ENCODE measurements around the gene SYVN1. TPM values are rescaled to one million over a fixed set of nuclear protein-coding genes. Genes with fewer than 3 reads are reported as not detected.
A peak's percentile ranks its signal among the peaks of the same experiment; 100 is the strongest.

Gene SYVN1
- polyA plus RNA-seq, 3 donors = 3.5 to 81.6 (median 6.4) TPM

DNA sequence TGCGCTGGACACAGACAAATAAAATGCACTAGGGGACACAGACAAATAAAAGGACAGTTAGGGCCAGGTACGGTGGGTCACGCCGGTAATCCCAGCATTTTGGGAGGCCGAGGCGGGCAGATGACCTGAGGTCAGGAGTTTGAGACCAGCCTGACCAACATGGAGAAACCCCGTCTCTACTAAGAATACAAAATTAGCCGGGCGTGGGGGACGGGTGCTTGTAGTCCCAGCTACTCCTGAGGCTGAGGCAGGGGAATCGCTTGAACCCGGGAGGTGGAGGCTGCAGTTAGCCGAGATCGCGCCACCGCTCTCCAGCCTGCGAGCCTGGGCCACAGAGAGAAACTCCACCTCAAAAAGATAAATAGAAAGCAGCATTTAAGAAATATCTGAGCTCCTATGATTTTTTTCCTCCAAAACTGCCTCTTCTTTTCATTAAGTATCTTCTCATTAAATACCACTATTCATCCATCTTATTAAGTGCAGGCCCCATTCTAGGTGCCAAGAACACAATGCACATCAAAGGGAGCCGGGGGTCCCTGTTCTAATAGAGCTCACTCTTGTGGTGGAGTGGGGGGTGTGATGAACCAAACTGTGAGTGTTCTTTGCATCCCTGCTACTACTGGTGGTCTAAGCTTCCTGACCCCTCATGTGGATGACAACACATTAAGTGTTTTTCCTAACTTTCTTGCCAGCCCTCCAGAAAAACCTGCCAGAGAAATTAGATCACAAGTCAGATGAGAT is 16.1 kb downstream of the SYVN1 start:
- H3K4me3 ChIP-seq (replicated peaks in 1 of 3; ENCODE audit: low read depth in 2 of 3, low read length in 3 of 3) = no peak overlapping the region
- peaks cover 0 to 6% (median 0%) of the 10 kb centered on the region in 7 donors for H3K9me3 Mint-ChIP-seq
- H3K27me3 ChIP-seq (ENCODE audit: control insufficient read depth in 2 of 2, insufficient read depth in 2 of 2, low read length in 2 of 2) = peaks cover 0 to 8% of the 10 kb centered on the region in 2 donors
- DNase-seq = no peak
- H3K9ac ChIP-seq (ENCODE audit: insufficient read depth, low read length, poor library complexity, severe bottlenecking) = no peak overlapping the region
- peaks cover 8 to 9% (median 9%) of the 10 kb centered on the region in 3 donors for H3K27me3 Mint-ChIP-seq (ENCODE audit: low read depth in 3 of 3)
- intact Hi-C loops (cut with micrococcal nuclease) = no loop called here
- H3K36me3 Mint-ChIP-seq = peaks cover 42 to 48% of the 10 kb centered on the region in 2 donors
- H2AFZ ChIP-seq (ENCODE audit: insufficient read depth, low read depth, low read length, poor library complexity, severe bottlenecking) = no peak overlapping the region
- no peaks in the 10 kb centered on the region for H3K9me3 ChIP-seq (replicated peaks in 1 of 2; ENCODE audit: control insufficient read depth in 1 of 2, insufficient read depth in 1 of 2, low read length in 2 of 2)
- H3K4me2 ChIP-seq (replicated peaks; ENCODE audit: extremely low read depth, low read length, poor library complexity, severe bottlenecking) = no peak overlapping the region
- peak overlapping the region in 1 of 2 donors; percentile 22 for H3K27ac ChIP-seq (ENCODE audit: low read depth in 1 of 2, low read length in 2 of 2)
- H3K36me3 ChIP-seq (replicated peaks in 1 of 2; ENCODE audit: control insufficient read depth in 1 of 2, insufficient read depth in 2 of 2, low read length in 2 of 2) = peaks cover 29 to 33% of the 10 kb centered on the region in 2 donors
- peak overlapping the region in 1 of 2 donors; percentile 82 for H3K4me3 Mint-ChIP-seq
- H3K27ac Mint-ChIP-seq = peak overlapping the region; percentile 74 to 90 (median 88)
- peak; percentile 67 for TF ChIP-seq CTCF (IDR thresholded peaks at IDR 0.05)
- H3K79me2 ChIP-seq (ENCODE audit: insufficient read depth, low read length) = peaks cover 53% of the 10 kb centered on the region
- WGBS (ENCODE audit: insufficient coverage) = 89% methylated on average over 9 of the region's 18 CpGs
- peaks cover 18% of the 10 kb centered on the region for H4K20me1 ChIP-seq (ENCODE audit: insufficient read depth, low read length)
- H3K4me1 ChIP-seq (ENCODE audit: control insufficient read depth in 1 of 2, insufficient read depth in 2 of 2, low read length in 2 of 2) = peaks cover 28 to 48% of the 10 kb centered on the region in 2 donors
- H3K4me1 Mint-ChIP-seq = peaks cover 32% of the 10 kb centered on the region

- H3K79me2 ChIP-seq (ENCODE audit: insufficient read depth, low read length) = peaks cover 45% of the 10 kb centered on the region
- peaks cover 44 to 48% of the 10 kb centered on the region in 2 donors for H3K36me3 Mint-ChIP-seq
- peaks cover 0 to 15% of the 10 kb centered on the region in 2 donors for H3K27me3 ChIP-seq (ENCODE audit: control insufficient read depth in 2 of 2, insufficient read depth in 2 of 2, low read length in 2 of 2)
- peak within 1 kb of the TSS; percentile 60 to 93 (median 91) for H3K4me3 ChIP-seq (replicated peaks in 1 of 3; ENCODE audit: low read depth in 2 of 3, low read length in 3 of 3)
- peak within 1 kb of the TSS; percentile 82 to 90 for H3K4me3 Mint-ChIP-seq
- peak; percentile 94 for TF ChIP-seq CTCF (IDR thresholded peaks at IDR 0.05)
- H3K27ac ChIP-seq (ENCODE audit: low read depth in 1 of 2, low read length in 2 of 2) = peak within 1 kb of the TSS; percentile 67 to 85
- intact Hi-C loops (cut with micrococcal nuclease) = loop anchor here in 1 of 2 donors (2.0 kb wide), 1 partner anchor 17 kb away; the partner anchor contains the start of gene SYVN1
- H2AFZ ChIP-seq (ENCODE audit: insufficient read depth, low read depth, low read length, poor library complexity, severe bottlenecking) = peak within 1 kb of the TSS; percentile 87
- H3K36me3 ChIP-seq (replicated peaks in 1 of 2; ENCODE audit: control insufficient read depth in 1 of 2, insufficient read depth in 2 of 2, low read length in 2 of 2) = peaks cover 29 to 33% of the 10 kb centered on the region in 2 donors
- H3K9me3 Mint-ChIP-seq = peaks cover 0 to 6% (median 0%) of the 10 kb centered on the region in 7 donors
- under 1% methylated on average over 89 of the region's 89 CpGs for WGBS (ENCODE audit: insufficient coverage)
- no peaks in the 10 kb centered on the region for H3K9me3 ChIP-seq (replicated peaks in 1 of 2; ENCODE audit: control insufficient read depth in 1 of 2, insufficient read depth in 1 of 2, low read length in 2 of 2)
- peak; percentile 99 for DNase-seq
- peaks cover 18% of the 10 kb centered on the region for H4K20me1 ChIP-seq (ENCODE audit: insufficient read depth, low read length)
- H3K4me2 ChIP-seq (replicated peaks; ENCODE audit: extremely low read depth, low read length, poor library complexity, severe bottlenecking) = peak within 1 kb of the TSS; percentile 93
- peak within 1 kb of the TSS; percentile 79 to 90 (median 88) for H3K27ac Mint-ChIP-seq
- H3K9ac ChIP-seq (ENCODE audit: insufficient read depth, low read length, poor library complexity, severe bottlenecking) = peak within 1 kb of the TSS; percentile 89
- H3K27me3 Mint-ChIP-seq (ENCODE audit: low read depth in 3 of 3) = peaks cover 13 to 17% (median 13%) of the 10 kb centered on the region in 3 donors
- H3K4me1 ChIP-seq (ENCODE audit: control insufficient read depth in 1 of 2, insufficient read depth in 2 of 2, low read length in 2 of 2) = peaks cover 30 to 48% of the 10 kb centered on the region in 2 donors
- peaks cover 39% of the 10 kb centered on the region for H3K4me1 Mint-ChIP-seq
Observed at GRCh38 chr11:65117206-65118096, 16.9 kb downstream of the SYVN1 start, which contains the start of gene ZNHIT2. Gene ZNHIT2, minus strand, starts transcription at chr11:65117701. Its CDS starts 48 bp downstream, at chr11:65117653.
